ENCODE results near the gene SNX11. TPM values are rescaled to one million over a fixed set of nuclear protein-coding genes. Genes with fewer than 3 reads are reported as not detected.

The SNX11 gene
- total and polyA plus RNA-seq, 2 donors (not counting 3 experiments of a cell fraction or from before 2014, with no cell fraction given) = 23.4 to 26.2 TPM

DNA sequence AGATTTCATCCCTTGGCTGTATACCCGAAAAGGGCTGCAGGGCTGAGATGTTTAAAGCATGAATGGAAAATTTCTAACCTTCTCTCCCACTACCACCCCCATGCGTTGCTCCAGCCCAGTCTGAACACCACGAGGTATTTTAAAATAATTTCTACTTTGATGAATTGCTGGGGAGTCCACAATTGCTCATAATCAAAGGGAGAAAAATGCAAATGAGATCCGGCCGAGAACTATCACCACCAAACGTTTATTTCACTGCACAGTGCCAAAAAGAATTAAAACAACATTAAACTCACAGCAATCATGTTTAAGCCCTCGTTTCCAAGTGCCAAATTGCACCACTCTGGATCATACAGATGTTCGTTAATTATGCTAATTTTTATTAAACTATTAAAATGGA is 36.7 kb downstream of the SNX11 start:
- no TSS peak for BruUV-seq (replicated peaks)
- FAIRE-seq = no peak

More for the DNA sequence above, 36.7 kb downstream of the SNX11 start:
- H3K9me1 ChIP-seq (replicated peaks; ENCODE audit: control insufficient read depth, extremely low read depth, insufficient read depth, low read length) = no peaks in the 10 kb centered on the region
- CTCF ChIA-PET = interaction anchor here (1.7 kb wide), 1 partner anchor 11 kb away, joined by 8 read pairs; no protein-coding TSS in a partner anchor
- dilution Hi-C loops (cut with MboI; ENCODE audit: extremely low pct_ligation_motif_present, low sequenced_read_pairs) = no loop called here
- no peak overlapping the region for H3K27ac ChIP-seq (ENCODE audit: insufficient read depth, low read depth, low read length)
- no peaks in the 10 kb centered on the region for H3K36me3 ChIP-seq (ENCODE audit: control insufficient read depth in 2 of 2, extremely low read depth in 1 of 2, insufficient read depth in 2 of 2, low read length in 2 of 2)
- no peak overlapping the region for H3K4me3 ChIP-seq (replicated peaks in 1 of 3; ENCODE audit: insufficient read depth in 1 of 3, low read depth in 1 of 3, low read length in 3 of 3)
- H4K20me1 ChIP-seq (replicated peaks; ENCODE audit: control insufficient read depth, extremely low read depth, insufficient read depth, low read length) = no peaks in the 10 kb centered on the region
- TF ChIP-seq POLR2AphosphoS5 (IDR thresholded peaks at IDR 0.05; ENCODE audit: insufficient read depth, low read depth, low read length) = no peak
- TF ChIP-seq, protein P1, sequence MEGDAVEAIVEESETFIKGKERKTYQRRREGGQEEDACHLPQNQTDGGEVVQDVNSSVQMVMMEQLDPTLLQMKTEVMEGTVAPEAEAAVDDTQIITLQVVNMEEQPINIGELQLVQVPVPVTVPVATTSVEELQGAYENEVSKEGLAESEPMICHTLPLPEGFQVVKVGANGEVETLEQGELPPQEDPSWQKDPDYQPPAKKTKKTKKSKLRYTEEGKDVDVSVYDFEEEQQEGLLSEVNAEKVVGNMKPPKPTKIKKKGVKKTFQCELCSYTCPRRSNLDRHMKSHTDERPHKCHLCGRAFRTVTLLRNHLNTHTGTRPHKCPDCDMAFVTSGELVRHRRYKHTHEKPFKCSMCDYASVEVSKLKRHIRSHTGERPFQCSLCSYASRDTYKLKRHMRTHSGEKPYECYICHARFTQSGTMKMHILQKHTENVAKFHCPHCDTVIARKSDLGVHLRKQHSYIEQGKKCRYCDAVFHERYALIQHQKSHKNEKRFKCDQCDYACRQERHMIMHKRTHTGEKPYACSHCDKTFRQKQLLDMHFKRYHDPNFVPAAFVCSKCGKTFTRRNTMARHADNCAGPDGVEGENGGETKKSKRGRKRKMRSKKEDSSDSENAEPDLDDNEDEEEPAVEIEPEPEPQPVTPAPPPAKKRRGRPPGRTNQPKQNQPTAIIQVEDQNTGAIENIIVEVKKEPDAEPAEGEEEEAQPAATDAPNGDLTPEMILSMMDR (IDR thresholded peaks at IDR 0.05; ENCODE audit: extremely low read depth in 1 of 2, insufficient read depth in 1 of 2, low read depth in 1 of 2, low read length in 2 of 2) = no peak
- no peak for TF ChIP-seq JUN (IDR thresholded peaks at IDR 0.05; ENCODE audit: borderline replicate concordance, insufficient read depth, insufficient read length, low read depth)
- no peak for TF ChIP-seq FOS (IDR thresholded peaks at IDR 0.05; ENCODE audit: borderline replicate concordance, insufficient read depth, low read length)
- TF ChIP-seq MYC (IDR thresholded peaks at IDR 0.05; ENCODE audit: low read depth, low read length) = no peak
- TF ChIP-seq POLR2A (IDR thresholded peaks at IDR 0.05; ENCODE audit: low read depth, low read length) = no peak
- no peak for TF ChIP-seq GATA2 (IDR thresholded peaks at IDR 0.05; ENCODE audit: insufficient read depth, insufficient read length, low read depth, low read length)
- TF ChIP-seq, protein P2, sequence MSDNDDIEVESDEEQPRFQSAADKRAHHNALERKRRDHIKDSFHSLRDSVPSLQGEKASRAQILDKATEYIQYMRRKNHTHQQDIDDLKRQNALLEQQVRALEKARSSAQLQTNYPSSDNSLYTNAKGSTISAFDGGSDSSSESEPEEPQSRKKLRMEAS (IDR thresholded peaks at IDR 0.05; ENCODE audit: insufficient read depth, insufficient read length) = no peak
- TF ChIP-seq EZH2 (IDR thresholded peaks at IDR 0.05; ENCODE audit: borderline replicate concordance, low read depth, low read length, severe bottlenecking) = no peak
- intact Hi-C loops (cut with micrococcal nuclease) = no loop called here
- POLR2A ChIA-PET = no interaction called here
- peaks cover 8% of the 10 kb centered on the region for H3K4me1 ChIP-seq (ENCODE audit: control insufficient read depth, extremely low read depth, insufficient read depth, low read length)
- H3K27me3 ChIP-seq (ENCODE audit: control insufficient read depth in 2 of 2, insufficient read depth in 2 of 2, low read length in 2 of 2) = peaks cover 28 to 36% of the 10 kb centered on the region in 2 experiments
- no peaks in the 10 kb centered on the region for H3K9me3 ChIP-seq (replicated peaks; ENCODE audit: control insufficient read depth, insufficient read depth, low read length)
- H3K4me2 ChIP-seq (ENCODE audit: insufficient read depth, low read length) = no peak overlapping the region
- no peak overlapping the region for H3K9ac ChIP-seq (replicated peaks; ENCODE audit: extremely low read depth, insufficient read depth, low read length)
- H3K79me2 ChIP-seq (ENCODE audit: control insufficient read depth, insufficient read depth, low read length) = no peaks in the 10 kb centered on the region
- DNase-seq (ENCODE audit: low read depth, low spot score) = no peak
- H2AFZ ChIP-seq (ENCODE audit: low read depth, low read length) = no peak overlapping the region

Measured in endothelial cell of umbilical vein (primary cell).